ENCODE measurements around the gene ATP5PO.
"Not testable (repeated sequence)": the region's sequence is repeated elsewhere in the genome, so short reads cannot be mapped to it uniquely, and the experiment has no call there.

The ATP5PO gene

DNA sequence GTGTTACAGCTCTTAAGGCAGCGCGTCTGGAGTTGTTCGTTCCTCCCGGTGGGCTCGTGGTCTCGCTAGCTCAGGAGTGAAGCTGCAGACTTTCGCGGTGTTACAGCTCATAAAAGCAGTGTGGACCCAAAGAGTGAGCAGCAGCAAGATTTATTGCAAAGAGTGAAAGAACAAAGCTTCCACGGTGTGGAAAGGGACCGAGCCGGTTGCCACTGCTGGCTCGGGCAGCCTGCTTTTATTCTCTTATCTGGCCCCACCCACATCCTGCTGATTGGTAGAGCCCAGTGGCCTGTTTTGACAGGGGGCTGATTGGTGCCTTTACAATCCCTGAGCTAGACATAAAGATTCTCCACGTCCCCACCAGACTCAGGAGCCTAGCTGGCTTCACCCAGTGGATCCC is 47.7 kb downstream of the ATP5PO start:
- DNase-seq (ENCODE audit: low read depth in 2 of 2), result not testable (repeated sequence)

GRCh38 chr21:33866826-33867225 is 48.8 kb downstream of the ATP5PO start:
- DNase-seq (ENCODE audit: low read depth in 2 of 2), result no peak

GRCh38 chr21:33865996-33866575 is 49.5 kb downstream of the ATP5PO start:
- DNase-seq (ENCODE audit: low read depth in 2 of 2), result no peak

GRCh38 chr21:33865176-33865575 is 50.4 kb downstream of the ATP5PO start:
- no peak for DNase-seq (ENCODE audit: low read depth in 2 of 2)

GRCh38 chr21:33864150-33864549 is 51.5 kb downstream of the ATP5PO start:
- no peak for DNase-seq (ENCODE audit: low read depth in 2 of 2)

DNA sequence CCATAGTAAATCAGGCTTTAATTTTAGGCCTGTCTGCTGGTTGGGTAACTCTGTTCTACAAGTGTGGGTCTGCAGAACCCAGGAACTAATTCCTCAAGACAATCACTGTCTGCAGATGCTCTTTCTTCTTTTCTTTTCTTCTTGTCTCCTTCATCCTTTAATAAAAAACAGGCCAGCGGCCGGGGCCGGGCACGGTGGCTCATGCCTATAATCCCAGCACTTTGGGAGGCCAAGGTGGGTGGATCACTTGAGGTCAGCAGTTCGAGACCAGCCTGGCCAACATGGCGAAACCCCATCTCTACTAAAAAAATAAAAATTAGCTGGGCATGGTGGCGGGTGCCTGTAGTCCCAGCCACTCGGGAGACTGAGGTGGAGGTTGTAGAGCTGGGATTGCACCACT is 52.4 kb downstream of the ATP5PO start:
- DNase-seq (ENCODE audit: low read depth in 2 of 2), result not testable (repeated sequence)

GRCh38 chr21:33861125-33861524 is 54.5 kb downstream of the ATP5PO start:
- no peak for DNase-seq (ENCODE audit: low read depth in 2 of 2)

DNA sequence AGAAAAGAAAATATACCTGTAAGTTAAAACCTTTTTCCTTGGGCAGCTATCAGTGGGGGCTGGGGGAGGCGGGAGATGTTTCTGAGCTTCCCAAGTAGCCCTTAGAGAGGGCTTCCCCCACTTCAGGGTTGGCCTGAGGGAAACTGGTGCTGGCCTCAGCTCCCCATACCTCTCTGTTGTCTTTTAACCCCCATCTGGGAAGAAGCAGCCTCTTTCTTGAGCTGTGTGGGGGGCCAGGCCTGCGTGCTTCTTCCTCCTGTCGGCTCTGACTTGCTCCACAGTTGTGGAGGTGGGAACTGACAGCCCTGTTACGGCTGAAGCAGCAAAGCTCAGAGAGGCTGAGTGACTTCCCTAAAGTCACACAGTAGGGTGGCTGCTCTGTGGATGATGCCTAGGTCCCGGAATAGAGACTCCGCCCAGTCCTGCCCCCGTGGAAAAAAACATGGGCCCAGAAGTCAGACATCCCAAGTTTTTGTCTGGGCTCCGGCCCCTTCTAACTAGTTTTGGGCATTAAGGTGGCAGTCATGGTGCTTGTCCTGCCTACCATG is 55.2 kb downstream of the ATP5PO start:
- DNase-seq (ENCODE audit: low read depth in 2 of 2), result no peak

- DNase-seq (ENCODE audit: low read depth in 2 of 2), result no peak
Observed at GRCh38 chr21:33859373-33860102, 56.1 kb downstream of the ATP5PO start.

- DNase-seq (ENCODE audit: low read depth in 2 of 2), result no peak
Observed at GRCh38 chr21:33858667-33859372, 56.8 kb downstream of the ATP5PO start.

GRCh38 chr21:33857846-33858666 is 57.5 kb downstream of the ATP5PO start:
- DNase-seq (ENCODE audit: low read depth in 2 of 2), result no peak

GRCh38 chr21:33856893-33857527 is 58.6 kb downstream of the ATP5PO start:
- no peak for DNase-seq (ENCODE audit: low read depth in 2 of 2)

- DNase-seq (ENCODE audit: low read depth in 2 of 2), result no peak
Observed at GRCh38 chr21:33855190-33855589, 60.4 kb downstream of the ATP5PO start.

- no peak for DNase-seq (ENCODE audit: low read depth in 2 of 2)
Observed at GRCh38 chr21:33854604-33855003, 61.0 kb downstream of the ATP5PO start.

All from stimulated activated CD8-positive, alpha-beta memory T cell treated with anti-CD3 and anti-CD28 coated beads, Interleukin-15, amount 100 ng/mL, for 48 hours (primary cell).